Measurements from ENCODE around the gene RNLS.
"Not testable (repeated sequence)": the region's sequence is repeated elsewhere in the genome, so short reads cannot be mapped to it uniquely, and the experiment has no call there.

The RNLS gene

DNA sequence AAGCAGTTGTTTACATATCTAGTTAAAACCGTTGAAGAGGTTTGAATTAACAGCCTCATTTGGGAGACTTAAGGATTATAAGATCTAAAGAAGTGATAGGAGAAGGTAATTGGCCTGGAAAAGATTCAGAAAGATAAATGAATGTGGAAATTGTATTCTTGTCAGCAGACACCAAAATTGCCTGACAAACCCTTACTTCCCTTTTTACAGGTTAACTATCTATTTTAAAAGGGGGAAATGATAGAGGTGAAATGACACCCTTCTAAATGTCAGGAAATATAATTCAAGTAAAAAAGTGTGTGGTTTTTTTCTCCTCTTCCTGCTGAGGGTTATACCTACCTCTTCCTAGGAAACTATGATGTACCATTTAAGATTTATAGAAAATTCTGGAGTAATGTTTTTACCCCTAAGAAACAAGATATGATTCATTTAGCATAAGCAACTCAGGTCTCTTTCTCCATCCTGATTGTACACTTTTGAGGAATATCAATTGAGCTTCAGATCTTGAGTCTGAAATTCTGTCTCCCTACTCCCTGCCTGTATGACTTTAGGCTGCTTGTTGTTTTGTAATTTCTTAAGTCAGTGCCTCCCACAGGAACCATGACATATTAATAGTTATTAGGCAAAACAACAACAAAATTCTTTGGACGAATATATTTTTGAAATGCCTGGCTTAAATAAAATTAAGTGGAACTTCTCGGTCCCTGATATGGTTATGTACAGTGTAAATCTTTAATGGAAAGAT lies 250.4 kb downstream of the RNLS start:
- no peak for DNase-seq

- no peak for DNase-seq
Observed at GRCh38 chr10:88330174-88330573, 252.9 kb downstream of the RNLS start.

DNA sequence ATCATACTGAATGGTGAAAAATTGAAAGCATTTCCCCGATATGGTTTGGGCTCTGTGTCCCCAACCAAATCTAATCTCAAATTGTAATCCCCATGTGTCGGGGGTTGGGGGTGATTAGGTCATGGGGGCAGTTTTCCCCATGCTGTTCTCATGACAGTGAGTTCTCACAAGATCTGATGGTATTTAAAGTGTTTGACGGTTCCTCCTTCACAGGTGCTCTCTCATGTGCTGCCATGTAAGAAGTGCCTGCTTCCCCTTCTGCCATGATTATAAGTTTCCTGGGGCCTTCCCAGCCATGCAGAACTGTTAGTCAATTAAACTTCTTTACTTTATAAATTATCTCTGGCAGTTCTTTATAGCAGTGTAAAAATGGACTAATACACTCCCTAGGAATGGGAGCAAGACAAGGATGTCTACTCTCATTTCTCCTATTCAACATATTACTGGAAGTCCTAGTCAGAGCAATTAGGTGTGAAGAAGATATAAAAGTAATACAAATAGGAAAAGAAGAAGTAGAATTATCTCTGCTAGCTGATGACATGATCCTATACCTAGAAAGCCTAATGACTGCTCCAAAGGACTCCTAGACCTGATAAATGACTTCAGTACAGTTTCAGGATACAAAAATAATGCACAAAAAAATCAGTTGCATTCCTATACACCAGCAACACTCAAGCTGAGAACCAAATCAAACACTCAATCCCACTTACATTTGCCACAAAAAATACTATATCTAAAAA lies 260.6 kb downstream of the RNLS start:
- DNase-seq: no peak

DNA sequence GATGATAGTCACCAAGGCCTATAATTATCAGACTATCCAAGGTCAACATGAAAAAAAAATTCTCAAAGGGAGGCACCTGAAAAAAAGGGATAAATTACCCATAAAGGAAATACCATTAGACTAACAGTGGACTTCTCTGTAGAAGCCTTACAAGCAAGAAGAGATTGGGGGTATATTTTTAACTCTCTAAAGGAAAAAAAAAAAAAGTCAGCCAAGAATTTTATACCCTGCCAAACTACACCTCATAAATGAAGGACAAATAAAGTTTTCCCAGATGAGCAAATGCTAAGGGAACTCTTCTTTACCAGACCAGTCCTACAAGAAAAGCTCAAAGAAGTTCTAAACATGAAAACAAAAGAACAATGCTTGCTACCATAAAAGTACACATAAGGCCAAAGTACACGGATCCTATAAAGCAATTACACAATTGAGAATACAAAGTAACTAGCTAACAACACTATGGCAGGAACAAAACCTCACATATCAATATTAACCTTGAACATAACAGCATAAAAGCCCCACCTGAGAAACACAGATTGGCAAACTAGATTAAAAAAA lies 263.1 kb downstream of the RNLS start:
- DNase-seq: no peak

- peak; percentile 13 for DNase-seq
Observed at GRCh38 chr10:88318803-88319202, 264.3 kb downstream of the RNLS start.

DNA sequence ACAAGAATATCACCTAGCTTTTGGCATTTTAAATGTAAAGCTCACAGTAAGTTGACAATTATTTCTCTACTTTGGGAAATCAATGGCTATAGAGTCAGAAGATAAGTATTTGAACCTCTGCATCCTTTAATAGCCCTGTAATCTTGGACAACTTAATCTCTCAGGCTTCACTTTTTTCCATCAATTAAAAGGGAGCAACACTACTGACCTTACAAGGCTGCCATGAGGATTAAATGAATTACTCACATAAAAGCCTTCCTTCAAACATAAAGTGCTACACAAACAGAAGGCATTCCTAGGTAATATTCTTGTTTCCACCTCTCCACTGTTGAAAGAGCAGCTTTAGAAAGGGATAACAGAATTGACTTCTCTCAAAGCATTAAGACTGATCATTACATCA lies 266.0 kb downstream of the RNLS start:
- no peak for DNase-seq

- no peak for DNase-seq
Observed at GRCh38 chr10:88316292-88316861, 266.7 kb downstream of the RNLS start.

GRCh38 chr10:88315755-88316154 lies 267.4 kb downstream of the RNLS start:
- DNase-seq: no peak

DNA sequence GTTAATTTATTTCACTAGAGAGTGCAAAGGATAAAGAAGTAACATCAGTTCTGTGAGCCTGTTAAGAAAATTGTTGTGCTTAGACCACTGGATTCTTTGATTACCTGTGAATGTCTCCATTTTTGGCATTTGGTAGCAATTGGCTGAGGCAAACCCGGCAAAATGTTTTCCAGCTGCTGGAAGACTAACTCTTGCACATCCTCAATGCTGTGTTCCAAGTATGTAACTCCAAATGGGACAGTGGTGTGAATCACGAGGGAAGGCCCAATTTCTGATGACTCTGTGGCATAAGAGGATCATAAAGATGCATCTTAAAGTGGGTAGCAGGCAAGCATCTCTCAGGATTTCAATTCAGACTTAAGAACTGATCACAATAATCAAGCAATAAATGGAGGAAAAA lies 268.8 kb downstream of the RNLS start:
- DNase-seq: no peak

DNA sequence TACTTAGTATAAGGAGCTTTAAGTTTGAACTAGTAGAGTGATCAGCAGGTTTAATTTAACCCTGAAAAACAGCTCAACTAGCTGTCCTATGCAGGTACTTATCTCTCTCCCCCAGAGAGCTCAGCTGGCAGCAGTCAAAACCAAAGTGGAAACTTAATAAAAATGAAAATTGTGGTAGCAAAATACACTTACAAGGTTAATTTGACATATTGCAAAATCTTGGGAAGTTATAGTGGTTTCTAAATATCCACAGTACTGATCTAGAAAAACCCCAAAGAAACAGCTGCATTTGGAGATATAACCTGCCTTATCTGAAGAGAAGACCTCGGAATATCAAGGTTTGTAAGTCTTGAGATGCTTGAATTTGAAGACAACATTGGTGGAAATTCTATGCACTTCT lies 269.2 kb downstream of the RNLS start:
- DNase-seq: no peak

DNA sequence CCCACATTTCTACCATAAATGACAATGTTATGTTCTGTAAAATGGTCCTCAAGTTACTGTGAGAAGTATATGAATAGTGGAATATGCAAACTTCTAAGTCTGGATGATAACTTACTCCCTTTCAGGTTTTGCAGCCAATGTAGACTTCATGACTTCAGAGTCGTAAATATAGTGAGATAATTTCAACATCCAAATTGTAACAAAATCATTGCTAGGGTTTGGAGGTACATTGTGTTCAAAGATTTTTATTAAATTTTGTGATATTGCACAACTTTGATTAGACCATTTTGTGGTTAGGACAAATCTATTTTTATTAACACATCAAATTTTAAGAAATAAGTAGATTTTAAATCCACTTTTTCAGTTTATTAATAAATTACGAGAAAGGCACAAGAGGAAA lies 270.3 kb downstream of the RNLS start:
- DNase-seq: no peak

- no peak for DNase-seq
Observed at GRCh38 chr10:88311264-88311663, 271.9 kb downstream of the RNLS start.

DNA sequence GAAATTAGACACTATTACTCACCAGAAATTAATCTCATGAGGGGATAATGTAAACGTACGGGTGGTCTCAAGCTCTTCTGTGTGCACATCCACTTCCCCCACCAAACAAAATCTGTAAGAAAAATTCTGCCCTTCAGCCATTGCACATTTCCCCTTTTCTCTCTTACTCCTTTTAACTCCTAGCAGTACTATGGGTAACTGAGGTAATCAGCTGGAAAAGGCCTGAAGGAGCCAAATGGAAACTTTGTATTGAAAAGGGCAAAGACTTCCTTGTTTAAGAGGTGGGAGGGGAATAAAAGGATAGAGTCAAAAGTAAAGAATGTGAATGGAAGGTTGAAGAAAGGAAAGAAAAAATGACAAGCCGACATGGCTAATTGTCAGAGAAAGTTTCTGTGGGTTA lies 273.8 kb downstream of the RNLS start:
- no peak for DNase-seq

GRCh38 chr10:88308361-88308760 lies 274.8 kb downstream of the RNLS start:
- not testable (repeated sequence) for DNase-seq

DNA sequence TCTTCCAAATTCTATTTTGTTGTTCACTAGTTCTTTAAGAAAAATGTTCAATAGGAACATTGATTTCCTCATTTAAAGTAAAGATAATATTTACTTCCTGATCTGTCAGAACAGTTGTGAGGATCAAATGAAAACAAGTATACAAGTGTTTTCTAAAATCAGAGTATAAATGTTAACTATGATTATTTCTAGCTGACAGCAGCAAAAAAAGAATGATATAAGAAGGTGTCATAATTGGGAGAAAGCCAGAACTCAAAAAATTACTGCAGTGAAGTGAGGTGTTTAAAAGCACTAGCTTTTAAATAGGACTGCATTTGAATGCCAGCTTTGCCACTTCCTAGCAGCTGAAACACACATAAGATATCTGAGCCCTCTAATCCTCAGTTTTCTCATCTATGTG lies 283.3 kb downstream of the RNLS start:
- DNase-seq: no peak

- no peak for DNase-seq
Observed at GRCh38 chr10:88297103-88297502, 286.0 kb downstream of the RNLS start.

- no peak for DNase-seq
Observed at GRCh38 chr10:88293651-88294230, 289.4 kb downstream of the RNLS start.

- DNase-seq: no peak
Observed at GRCh38 chr10:88293073-88293472, 290.0 kb downstream of the RNLS start.

DNA sequence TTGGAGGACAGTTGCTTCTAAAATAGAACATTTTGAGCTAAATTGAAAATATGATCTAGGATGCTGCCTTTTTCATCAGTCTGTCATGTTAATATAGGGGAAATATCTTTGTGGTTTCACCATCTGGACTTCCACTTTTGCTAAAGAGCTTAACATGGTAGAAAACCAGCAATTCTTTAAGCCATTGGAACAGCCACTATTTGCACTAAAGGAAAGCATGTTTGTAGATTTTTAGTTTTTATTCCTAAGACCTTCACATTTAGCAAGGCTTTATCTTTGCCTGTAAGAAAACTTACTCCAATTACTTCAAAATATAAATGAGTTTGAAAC lies 291.0 kb downstream of the RNLS start:
- no peak for DNase-seq

DNA sequence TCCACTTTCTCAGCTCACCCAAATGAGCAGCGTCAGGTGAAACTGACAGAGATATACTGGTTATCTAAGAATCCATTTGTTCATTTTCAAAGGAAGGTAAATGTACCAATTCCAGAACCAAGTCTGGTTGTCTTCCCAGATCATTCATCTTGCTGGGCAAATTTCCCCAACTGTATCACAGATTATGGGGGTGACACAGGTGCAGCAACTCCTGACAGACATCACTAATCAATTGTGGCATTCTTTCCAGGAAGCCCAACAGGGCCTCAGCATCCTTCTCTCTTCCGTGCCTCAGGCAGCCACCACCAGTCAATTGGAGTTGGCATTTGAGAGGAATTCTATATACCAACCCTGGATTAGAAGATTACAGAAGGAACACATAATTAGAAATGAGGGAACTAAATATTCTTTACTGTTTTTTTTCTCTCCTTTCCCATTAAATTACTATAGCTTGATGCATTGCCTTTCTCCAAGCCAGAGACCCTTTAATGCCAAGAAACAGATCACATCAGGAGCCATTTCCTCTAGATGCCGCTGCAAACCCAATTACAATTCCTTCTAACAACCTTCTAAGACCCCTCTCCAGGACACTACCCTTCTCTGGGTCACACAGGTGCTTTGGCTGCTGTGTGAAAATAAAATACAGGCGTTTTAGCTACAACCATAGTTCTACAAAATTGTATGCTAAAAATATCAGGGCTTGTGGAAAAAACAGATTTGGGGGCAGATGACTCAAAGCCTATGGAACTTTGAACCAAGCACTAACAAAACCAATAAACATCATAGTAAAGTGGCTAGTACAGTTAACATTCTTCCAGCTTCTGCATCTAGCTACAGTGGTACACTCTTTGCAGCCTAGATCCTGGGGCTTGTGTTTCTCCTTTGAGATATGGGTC lies 291.6 kb downstream of the RNLS start:
- no peak for DNase-seq

DNA sequence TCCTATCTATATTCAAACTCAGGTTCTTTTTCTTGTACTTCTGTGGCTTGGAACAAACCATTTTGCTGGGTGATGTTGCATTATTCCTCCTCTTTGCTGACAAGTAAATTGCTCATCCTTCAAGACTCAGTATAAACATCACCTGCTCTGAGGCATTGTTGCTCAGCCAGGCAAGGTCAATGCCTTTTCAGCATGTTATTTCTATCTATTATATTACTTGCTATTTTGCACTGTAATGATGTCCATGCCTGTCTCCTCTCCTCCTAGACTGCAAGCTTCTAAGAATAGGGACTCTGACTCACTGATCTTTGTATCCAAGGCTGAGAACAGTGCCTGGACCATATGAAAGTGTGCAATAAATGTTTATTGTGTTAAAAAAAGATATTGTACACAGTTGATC lies 293.8 kb downstream of the RNLS start:
- no peak for DNase-seq

GRCh38 chr10:88288320-88289059 lies 294.6 kb downstream of the RNLS start:
- no peak for DNase-seq
